Parathyroid adenoma (tissue), 2 donors: ENCODE measurements around the gene NUP43.

Source experiments
- H2AFZ ChIP-seq: fragments of 300-600 bp; sonication (generic); one replicate; pipeline ENCODE4 v1.7.0; 2017; ENCODE audit warnings: antibody characterized with exemption, mild to moderate bottlenecking
- H3K27ac ChIP-seq: fragments of 300-600 bp; sonication (generic); one replicate; pipeline ENCODE4 v1.7.0; 2017
- H3K27me3 ChIP-seq: fragments of 300-600 bp; sonication (generic); one replicate; pipeline ENCODE4 v1.7.0; 2017; ENCODE audit warnings: low read length; ENCODE audit not compliant: control insufficient read depth, insufficient read depth
- H3K36me3 ChIP-seq: fragments of 300-600 bp; sonication (generic); one replicate; pipeline ENCODE4 v1.7.0; 2017; ENCODE audit warnings: low read length; ENCODE audit not compliant: control insufficient read depth, insufficient read depth
- H3K4me1 ChIP-seq: fragments of 300-600 bp; sonication (generic); one replicate; pipeline ENCODE4 v1.7.0; 2017; ENCODE audit warnings: control low read depth
- H3K4me2 ChIP-seq: fragments of 300-600 bp; sonication (generic); one replicate; pipeline ENCODE4 v1.7.0; 2017; ENCODE audit warnings: low read length
- H3K4me3 ChIP-seq: fragments of 300-600 bp; sonication (generic); one replicate; pipeline ENCODE4 v1.7.0; 2017; ENCODE audit warnings: low read depth, low read length
- H3K79me2 ChIP-seq: fragments of 300-600 bp; sonication (generic); one replicate; pipeline ENCODE4 v1.7.0; 2017; ENCODE audit warnings: control low read depth
- H3K9ac ChIP-seq: fragments of 300-600 bp; sonication (generic); one replicate; pipeline ENCODE4 v1.7.0; 2017; ENCODE audit warnings: mild to moderate bottlenecking
- H3K9me3 ChIP-seq: fragments of 300-600 bp; sonication (generic); one replicate; pipeline ENCODE4 v1.7.0; 2017; ENCODE audit warnings: low read length; ENCODE audit not compliant: control insufficient read depth
- CTCF ChIP-seq: fragments of 300-600 bp; sonication (generic); IDR thresholded peaks from one replicate; pipeline ENCODE4 v1.7.0; 2017; ENCODE audit warnings: antibody characterized with exemption, mild to moderate bottlenecking
- donor health status: primary hyperparathyroidism.

NUP43 gene

GRCh38 chr6:149727793-149728498, 18.4 kb downstream of the NUP43 start:
- H3K36me3 ChIP-seq = no peaks in the 10 kb centered on the region

GRCh38 chr6:149725785-149726184, 20.5 kb downstream of the NUP43 start:
- H2AFZ ChIP-seq = no peak overlapping the region
- H3K36me3 ChIP-seq = no peaks in the 10 kb centered on the region
- H3K27ac ChIP-seq = no peak overlapping the region
- no peak overlapping the region for H3K4me3 ChIP-seq
- H3K79me2 ChIP-seq = no peaks in the 10 kb centered on the region
- no peaks in the 10 kb centered on the region for H3K9me3 ChIP-seq
- H3K9ac ChIP-seq = no peak overlapping the region
- no peak for TF ChIP-seq CTCF
- no peaks in the 10 kb centered on the region for H3K27me3 ChIP-seq
- H3K4me2 ChIP-seq = no peak overlapping the region
- no peaks in the 10 kb centered on the region for H3K4me1 ChIP-seq

More at GRCh38 chr6:149727793-149728498, 18.4 kb downstream of the NUP43 start:
- H3K4me3 ChIP-seq = no peak overlapping the region
- H3K9me3 ChIP-seq = no peaks in the 10 kb centered on the region
- no peak overlapping the region for H2AFZ ChIP-seq
- no peaks in the 10 kb centered on the region for H3K4me1 ChIP-seq
- no peak overlapping the region for H3K4me2 ChIP-seq
- TF ChIP-seq CTCF = no peak
- no peak overlapping the region for H3K9ac ChIP-seq
- H3K27ac ChIP-seq = no peak overlapping the region
- no peaks in the 10 kb centered on the region for H3K27me3 ChIP-seq
- no peaks in the 10 kb centered on the region for H3K79me2 ChIP-seq

GRCh38 chr6:149723771-149724417, 22.4 kb downstream of the NUP43 start:
- no peak overlapping the region for H2AFZ ChIP-seq
- no peak overlapping the region for H3K27ac ChIP-seq
- H3K4me1 ChIP-seq = no peaks in the 10 kb centered on the region
- no peaks in the 10 kb centered on the region for H3K27me3 ChIP-seq
- no peaks in the 10 kb centered on the region for H3K79me2 ChIP-seq
- TF ChIP-seq CTCF = peak; percentile 53
- no peaks in the 10 kb centered on the region for H3K9me3 ChIP-seq
- no peaks in the 10 kb centered on the region for H3K36me3 ChIP-seq
- no peak overlapping the region for H3K9ac ChIP-seq
- H3K4me2 ChIP-seq = no peak overlapping the region
- H3K4me3 ChIP-seq = no peak overlapping the region

GRCh38 chr6:149723262-149723661, 23.1 kb downstream of the NUP43 start:
- Histone ChIP-seq H3K27ac (no peak overlapping the region), H3K4me3 (no peak overlapping the region), H2AFZ (no peak overlapping the region), H3K4me1 (no peaks in the 10 kb centered on the region), H3K79me2 (no peaks in the 10 kb centered on the region), H3K9ac (no peak overlapping the region), H3K27me3 (no peaks in the 10 kb centered on the region), H3K36me3 (no peaks in the 10 kb centered on the region), H3K9me3 (no peaks in the 10 kb centered on the region), H3K4me2 (no peak overlapping the region)
- no peak for TF ChIP-seq CTCF

- H2AFZ ChIP-seq = peak overlapping the region; percentile 7
- no peak overlapping the region for H3K4me2 ChIP-seq
- H3K4me1 ChIP-seq = no peaks in the 10 kb centered on the region
- H3K9me3 ChIP-seq = no peaks in the 10 kb centered on the region
- H3K27ac ChIP-seq = no peak overlapping the region
- H3K79me2 ChIP-seq = peaks cover 9% of the 10 kb centered on the region
- H3K36me3 ChIP-seq = no peaks in the 10 kb centered on the region
- no peak for TF ChIP-seq CTCF
- H3K9ac ChIP-seq = no peak overlapping the region
- no peaks in the 10 kb centered on the region for H3K27me3 ChIP-seq
- no peak overlapping the region for H3K4me3 ChIP-seq
Observed at GRCh38 chr6:149719531-149719930, 26.8 kb downstream of the NUP43 start.
